GM12892 (cell line): Measurements from ENCODE around the gene SHTN1.

Experiments used
- POLR2A ChIP-seq: IDR thresholded peaks from 2 replicates; pipeline ENCODE4 v1.6.1; 2011; ENCODE audit warnings: low read depth, low read length, control low read depth
- POLR2AphosphoS5 ChIP-seq: IDR thresholded peaks from 2 replicates; pipeline ENCODE4 v1.6.1; 2011; ENCODE audit warnings: low read depth, low read length, control low read depth

DNA sequence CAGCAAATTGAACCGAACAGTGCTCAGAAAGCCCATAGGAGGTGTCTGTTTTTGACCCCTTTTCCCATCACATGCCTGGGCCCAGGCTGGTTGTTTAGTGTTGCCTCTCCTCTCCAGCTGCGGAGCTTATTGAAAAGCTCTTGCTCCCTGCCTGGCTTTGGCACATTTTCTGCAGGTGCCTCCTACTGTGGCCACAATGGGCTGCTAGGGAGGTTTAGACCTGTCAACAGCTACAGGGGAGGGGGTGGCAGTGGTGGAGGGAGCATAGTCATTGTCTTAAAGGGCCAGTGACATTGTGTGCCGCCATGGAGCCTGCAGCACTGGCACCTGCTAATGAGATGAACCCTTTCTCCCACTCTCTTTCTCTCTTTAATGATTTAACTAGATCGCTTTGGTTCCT, 168.9 kb downstream of the SHTN1 start:
- no peak for TF ChIP-seq POLR2A
- no peak for TF ChIP-seq POLR2AphosphoS5
